Progenitor cell of endocrine pancreas (in vitro differentiated cells): ENCODE measurements around the gene IL2. TPM values are rescaled to one million over a fixed set of nuclear protein-coding genes. Genes with fewer than 3 reads are reported as not detected.
A peak's percentile ranks its signal among the peaks of the same experiment; 100 is the strongest.

ENCODE experiments used
- DNase-seq: peaks from one replicate; pipeline ENCODE4 v3.0.0; 2021; ENCODE audit warnings: low spot score; ENCODE audit not compliant: unreplicated experiment
- H3K27ac Mint-ChIP-seq: 2 replicates; pipeline ENCODE4 v1.8.0; 2021; ENCODE audit warnings: mild to moderate bottlenecking, moderate library complexity, mixed read lengths
- H3K27me3 Mint-ChIP-seq: 2 replicates; pipeline ENCODE4 v1.8.0; 2021; ENCODE audit warnings: mixed read lengths
- H3K36me3 Mint-ChIP-seq: 2 replicates; pipeline ENCODE4 v1.8.0; 2022; ENCODE audit warnings: mixed read lengths; ENCODE audit not compliant: insufficient read depth
- H3K4me1 Mint-ChIP-seq: 2 replicates; pipeline ENCODE4 v1.8.0; 2021; ENCODE audit warnings: low read depth, mixed read lengths
- H3K4me3 Mint-ChIP-seq: 2 replicates; pipeline ENCODE4 v1.8.0; 2021; ENCODE audit warnings: low read depth, mild to moderate bottlenecking, moderate library complexity, mixed read lengths
- H3K9me3 Mint-ChIP-seq: 2 replicates; pipeline ENCODE4 v1.8.0; 2021; ENCODE audit warnings: low read depth, mixed read lengths
- CTCF ChIP-seq: fragments of 200-600 bp; sonication (generic); IDR thresholded peaks from one replicate; pipeline ENCODE4 v1.5.0; 2021; ENCODE audit warnings: antibody characterized with exemption, mild to moderate bottlenecking; ENCODE audit not compliant: unreplicated experiment
- total RNA-seq: library from RNA; stranded (reverse); gene quantifications from 2 replicates; pipeline ENCODE4 v1.2.1, GENCODE V29; 2021

The IL2 gene
- total RNA-seq, 1 donor from 2014 or later = not detected

GRCh38 chr4:122475233-122475632 is 18.7 kb upstream of the IL2 start:
- peaks cover 4% of the 10 kb centered on the region for H3K4me1 Mint-ChIP-seq
- H3K27me3 Mint-ChIP-seq = no peaks in the 10 kb centered on the region
- H3K36me3 Mint-ChIP-seq = no peaks in the 10 kb centered on the region
- no peak overlapping the region for H3K4me3 Mint-ChIP-seq
- H3K9me3 Mint-ChIP-seq = peaks cover 6% of the 10 kb centered on the region
- H3K27ac Mint-ChIP-seq = no peak overlapping the region
- no peak for TF ChIP-seq CTCF
- DNase-seq = no peak

- H3K9me3 Mint-ChIP-seq = peaks cover 20% of the 10 kb centered on the region
- no peak overlapping the region for H3K27ac Mint-ChIP-seq
- no peak overlapping the region for H3K4me3 Mint-ChIP-seq
- peaks cover 1% of the 10 kb centered on the region for H3K36me3 Mint-ChIP-seq
- no peaks in the 10 kb centered on the region for H3K27me3 Mint-ChIP-seq
- DNase-seq = no peak
- no peak for TF ChIP-seq CTCF
- no peaks in the 10 kb centered on the region for H3K4me1 Mint-ChIP-seq
These were observed 12.9 kb upstream of the IL2 start for GRCh38 chr4:122469457-122469856.

GRCh38 chr4:122458625-122459024 is 2.1 kb upstream of the IL2 start:
- Mint-ChIP-seq H3K36me3 (no peaks in the 10 kb centered on the region), H3K4me3 (no peak overlapping the region)

DNA sequence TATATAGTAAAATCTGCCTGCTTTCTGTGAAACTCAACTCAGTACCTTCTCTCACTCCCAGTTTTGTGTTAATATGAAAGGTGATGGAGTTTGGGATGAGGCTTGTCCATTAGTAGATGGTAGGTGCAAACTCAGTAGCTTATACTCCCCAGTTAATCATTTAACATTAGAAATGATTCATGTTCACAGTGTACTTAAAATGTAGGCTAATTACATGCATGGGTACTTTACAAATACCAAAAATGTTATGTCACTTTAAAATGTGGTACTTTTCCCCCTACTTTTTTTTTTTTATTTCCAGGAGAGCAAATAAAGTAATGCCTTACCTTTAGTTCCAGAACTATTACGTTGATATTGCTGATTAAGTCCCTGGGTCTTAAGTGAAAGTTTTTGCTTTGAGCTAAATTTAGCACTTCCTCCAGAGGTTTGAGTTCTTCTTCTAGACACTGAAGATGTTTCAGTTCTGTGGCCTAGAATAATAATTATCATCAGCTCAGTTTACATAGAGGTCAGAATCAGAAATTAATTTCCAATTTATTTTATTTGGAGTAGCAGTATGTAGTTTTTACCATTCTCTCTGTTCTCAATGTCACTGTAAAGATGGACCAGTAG is 3.0 kb downstream of the IL2 start:
- no peak for TF ChIP-seq CTCF
- Mint-ChIP-seq H3K4me1 (peaks cover 12% of the 10 kb centered on the region), H3K27me3 (no peaks in the 10 kb centered on the region)

More at GRCh38 chr4:122458625-122459024, 2.1 kb upstream of the IL2 start:
- DNase-seq = no peak
- TF ChIP-seq CTCF = no peak
- Mint-ChIP-seq H3K27me3 (no peaks in the 10 kb centered on the region), H3K27ac (peak overlapping the region; percentile 20), H3K9me3 (peaks cover 6% of the 10 kb centered on the region), H3K4me1 (peaks cover 8% of the 10 kb centered on the region)

GRCh38 chr4:122450847-122451246 is 5.7 kb downstream of the IL2 start:
- peak; percentile 23 for TF ChIP-seq CTCF
- Mint-ChIP-seq H3K4me1 (peaks cover 3% of the 10 kb centered on the region), H3K36me3 (no peaks in the 10 kb centered on the region), H3K27ac (no peak overlapping the region), H3K9me3 (no peaks in the 10 kb centered on the region), H3K27me3 (no peaks in the 10 kb centered on the region), H3K4me3 (no peak overlapping the region)
- no peak for DNase-seq

More for the DNA sequence above, 3.0 kb downstream of the IL2 start:
- Mint-ChIP-seq H3K4me3 (no peak overlapping the region), H3K36me3 (no peaks in the 10 kb centered on the region), H3K27ac (no peak overlapping the region), H3K9me3 (no peaks in the 10 kb centered on the region)
- no peak for DNase-seq
